Esophagus (tissue), 2 donors: ENCODE results near the gene PLD5. TPM values are rescaled to one million over a fixed set of nuclear protein-coding genes. Genes with fewer than 3 reads are reported as not detected.

Experiments used
- H3K27ac ChIP-seq, 2 donors: one replicate each; pipeline ENCODE4 v1.5.1; 2013; ENCODE audit warnings: low read depth in 2 of 2, mild to moderate bottlenecking in 2 of 2, inconsistent platforms in 1 of 2, low read length in 1 of 2, moderate library complexity in 1 of 2
- H3K27me3 ChIP-seq, 2 donors: one replicate each; pipeline ENCODE4 v1.6.1; 2013; ENCODE audit warnings: low read length in 2 of 2, control low read depth in 1 of 2, mild to moderate bottlenecking in 1 of 2; ENCODE audit not compliant: insufficient read depth in 2 of 2, control insufficient read depth in 1 of 2
- H3K36me3 ChIP-seq, 2 donors: one replicate each; pipeline ENCODE4 v1.6.1; 2013; ENCODE audit warnings: low read length in 1 of 2; ENCODE audit not compliant: control insufficient read depth in 2 of 2, insufficient read depth in 2 of 2
- H3K4me1 ChIP-seq, 2 donors: one replicate each; pipeline ENCODE4 v1.6.1; 2013; ENCODE audit warnings: low read length in 1 of 2; ENCODE audit not compliant: control insufficient read depth in 2 of 2, insufficient read depth in 2 of 2
- H3K4me3 ChIP-seq, 2 donors: one replicate each; pipeline ENCODE4 v1.5.1; 2013; ENCODE audit warnings: low read length in 2 of 2, mild to moderate bottlenecking in 2 of 2, low read depth in 1 of 2, moderate library complexity in 1 of 2
- H3K9me3 ChIP-seq, 2 donors: one replicate each; pipeline ENCODE4 v1.6.1; 2013; ENCODE audit warnings: mild to moderate bottlenecking in 2 of 2, low read depth in 1 of 2, low read length in 1 of 2, moderate library complexity in 1 of 2; ENCODE audit not compliant: control insufficient read depth in 2 of 2, insufficient read depth in 1 of 2
- WGBS, 2 donors: extraction: QIAGEN DNeasy Blood & Tissue Kit; methylation state at CpG; one replicate each; pipeline ENCODE4 v1.1.7; 2013; 5-methylcytosine and 5-hydroxymethylcytosine counted together
- polyA plus RNA-seq, 2 donors: library from polyadenylated mRNA; stranded (reverse); fragments of 200-250 nt; gene quantifications; one replicate each; pipeline ENCODE4 v1.2.3, GENCODE V29; 2013
- donor health status: healthy with polysubstance abuse.
- donor health status: Bipolar disorder and iron deficiency.

PLD5 gene
- under 1 TPM; 0.04 to 0.11 TPM for polyA plus RNA-seq

DNA sequence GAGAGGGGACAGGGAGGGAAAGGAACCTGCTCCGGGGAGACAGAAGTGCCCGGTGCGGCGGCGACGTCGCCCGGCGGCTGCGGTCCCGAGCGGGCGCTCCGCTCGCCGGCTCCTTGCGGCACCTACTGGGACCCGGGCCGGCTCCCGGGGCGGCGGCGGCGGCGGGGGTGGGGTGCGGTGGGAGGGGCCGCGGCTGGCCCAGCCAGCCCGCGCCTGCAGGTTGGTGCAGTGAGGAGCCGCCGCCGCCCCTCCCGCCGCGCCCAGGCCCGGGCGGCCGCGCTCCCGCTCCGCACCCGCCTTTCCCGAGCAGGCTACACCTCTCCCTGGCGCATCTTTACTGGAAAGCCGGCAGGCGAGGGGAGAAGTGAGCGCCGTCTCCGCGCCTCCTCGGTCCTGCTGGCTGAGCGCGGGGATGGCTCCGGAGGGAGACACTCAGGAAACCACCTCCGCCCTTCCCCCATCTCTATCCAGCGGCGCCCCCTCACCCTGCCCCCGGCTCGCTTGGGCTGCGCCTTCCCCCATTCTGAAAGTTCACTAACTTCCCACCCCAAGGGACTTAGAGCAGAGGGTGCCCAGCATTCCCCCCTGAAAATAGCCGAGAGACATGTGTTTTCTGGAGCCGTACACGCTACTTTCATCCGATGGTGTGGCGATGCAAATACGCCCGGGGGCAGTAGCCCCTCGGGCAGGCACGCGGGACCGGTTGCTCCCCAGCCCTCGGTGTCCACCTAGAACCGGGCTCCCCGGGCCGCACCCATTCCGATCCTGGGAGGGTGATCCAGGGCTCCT, at the start of gene PLD5:
Gene PLD5 (minus strand): TSS at position 127 of the 789 bp plus-strand sequence.
- Histone ChIP-seq H3K27me3 (peaks cover 0 to 3% of the 10 kb centered on the region in 2 donors), H3K4me1 (peaks cover 2 to 4% of the 10 kb centered on the region in 2 donors), H3K36me3 (no peaks in the 10 kb centered on the region), H3K4me3 (peak within 1 kb of the TSS; percentile 40 to 48), H3K27ac (no peak within 1 kb of the TSS), H3K9me3 (peaks cover 0 to 2% of the 10 kb centered on the region in 2 donors)
- 1% methylated on average over 48 to 75 of the region's 77 CpGs for WGBS, 2 donors

DNA sequence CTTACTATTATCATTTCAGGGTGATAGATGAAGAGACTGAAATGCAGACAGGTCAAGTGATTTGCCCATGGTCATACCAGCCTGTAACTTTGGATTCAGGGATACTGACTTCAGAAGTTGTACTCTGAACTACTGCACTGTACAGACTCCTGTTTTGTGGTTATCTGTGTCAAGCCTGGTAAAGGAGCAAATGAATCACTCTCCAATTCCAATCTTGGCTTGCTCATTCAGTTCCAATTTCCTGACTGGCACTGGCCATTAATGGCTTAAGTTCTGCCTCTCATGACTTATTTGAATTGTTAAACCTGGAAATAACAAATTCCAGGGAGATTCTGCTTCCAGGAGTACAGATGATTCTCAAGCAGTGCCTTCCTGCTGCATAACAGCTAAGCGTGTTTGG, 45.4 kb upstream of the PLD5 start:
- no peaks in the 10 kb centered on the region for H3K9me3 ChIP-seq
- H3K4me1 ChIP-seq = no peaks in the 10 kb centered on the region
- H3K36me3 ChIP-seq = no peaks in the 10 kb centered on the region
- no peaks in the 10 kb centered on the region for H3K27me3 ChIP-seq
- no peak overlapping the region for H3K4me3 ChIP-seq
- WGBS, 2 donors = 63 to 72% methylated on average over 1 of the region's 1 CpG
- no peak overlapping the region for H3K27ac ChIP-seq

DNA sequence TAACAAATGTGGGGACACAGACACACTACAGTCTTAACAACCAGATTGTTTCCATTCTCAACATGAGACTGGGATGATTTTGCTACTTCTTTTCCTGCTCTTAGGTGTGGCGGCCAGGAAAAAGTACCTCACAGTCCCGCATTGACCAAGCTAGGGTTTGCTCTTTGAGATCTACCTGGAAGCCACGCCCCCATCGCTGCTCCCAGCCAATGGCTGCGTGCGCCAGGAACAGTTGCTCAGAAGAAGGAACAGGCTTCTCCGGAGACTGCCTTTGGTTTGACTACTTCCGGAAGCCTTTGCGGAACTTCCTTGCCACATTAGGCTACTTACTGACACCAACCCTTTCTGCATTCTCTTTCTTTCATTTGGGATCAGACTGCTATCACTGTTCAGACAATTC, 44.2 kb upstream of the PLD5 start:
- 87 to 88% methylated on average over 9 of the region's 9 CpGs for WGBS, 2 donors
- no peak overlapping the region for H3K4me3 ChIP-seq
- H3K4me1 ChIP-seq = no peaks in the 10 kb centered on the region
- no peaks in the 10 kb centered on the region for H3K9me3 ChIP-seq
- no peaks in the 10 kb centered on the region for H3K36me3 ChIP-seq
- H3K27me3 ChIP-seq = no peaks in the 10 kb centered on the region
- H3K27ac ChIP-seq = no peak overlapping the region

DNA sequence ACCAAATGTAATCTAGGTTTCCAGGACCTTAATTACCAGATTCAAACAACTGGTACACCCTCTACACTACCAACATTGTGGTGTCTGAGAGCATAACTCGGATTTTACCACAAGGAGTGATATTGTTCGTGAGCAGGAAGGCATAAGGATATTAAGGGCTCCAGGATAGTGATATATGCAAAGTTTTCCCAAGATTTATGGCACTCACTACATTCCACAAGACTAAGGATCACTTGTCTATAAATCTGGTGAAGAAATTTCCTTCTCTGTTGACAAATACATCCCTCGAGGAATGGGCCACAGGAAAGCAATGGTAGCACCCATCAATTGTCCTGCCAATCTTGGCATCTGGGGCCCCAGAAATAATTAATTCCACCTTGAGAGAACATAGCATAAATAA, 43.1 kb upstream of the PLD5 start:
- WGBS, 2 donors = 47 to 51% methylated on average over 3 of the region's 3 CpGs
- Histone ChIP-seq H3K9me3 (no peaks in the 10 kb centered on the region), H3K4me3 (no peak overlapping the region), H3K36me3 (no peaks in the 10 kb centered on the region), H3K27me3 (no peaks in the 10 kb centered on the region), H3K4me1 (no peaks in the 10 kb centered on the region), H3K27ac (no peak overlapping the region)

DNA sequence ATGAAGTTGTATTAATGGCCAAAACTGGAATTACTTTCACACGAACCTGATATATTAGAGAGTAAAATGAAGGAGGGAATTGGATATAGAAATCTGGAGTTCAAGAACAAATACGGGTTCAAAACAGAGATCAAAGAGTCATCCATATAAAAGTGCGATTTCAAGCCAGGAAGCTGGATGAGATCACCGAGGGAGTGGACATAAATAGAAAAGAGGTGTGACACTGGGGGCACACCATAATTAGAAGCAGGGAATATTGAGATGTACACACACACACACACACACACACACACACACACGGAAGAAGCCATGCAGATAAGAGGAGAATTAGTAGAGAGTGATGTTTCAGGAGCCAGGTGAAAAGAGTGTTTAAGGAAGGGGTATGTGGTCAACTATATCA, 32.3 kb upstream of the PLD5 start:
- H3K9me3 ChIP-seq = peaks cover 0 to 3% of the 10 kb centered on the region in 2 donors
- 64 to 70% methylated on average over 5 of the region's 5 CpGs for WGBS, 2 donors
- H3K4me1 ChIP-seq = no peaks in the 10 kb centered on the region
- H3K4me3 ChIP-seq = no peak overlapping the region
- H3K36me3 ChIP-seq = no peaks in the 10 kb centered on the region
- no peak overlapping the region for H3K27ac ChIP-seq
- H3K27me3 ChIP-seq = no peaks in the 10 kb centered on the region

DNA sequence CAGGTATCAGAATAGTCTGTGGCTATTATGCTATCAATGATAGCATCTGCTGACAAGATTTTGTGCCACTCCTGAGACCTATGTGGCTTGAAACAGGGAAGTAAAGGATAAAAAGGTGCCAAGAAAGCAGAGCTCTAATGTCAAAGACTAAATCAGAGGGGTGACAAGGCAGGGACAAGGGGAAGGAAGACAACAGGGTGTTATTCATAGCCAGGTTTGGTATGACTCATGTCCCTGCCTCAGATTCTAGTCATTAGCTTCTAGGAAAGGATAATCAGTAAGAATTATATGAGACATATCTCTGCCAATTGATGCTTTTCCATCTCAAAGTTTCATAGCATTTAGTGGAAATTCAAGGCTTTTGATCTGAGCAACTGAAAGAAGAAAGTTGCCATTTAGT, 31.8 kb upstream of the PLD5 start:
- no peak overlapping the region for H3K27ac ChIP-seq
- H3K9me3 ChIP-seq = peaks cover 0 to 1% of the 10 kb centered on the region in 2 donors
- no peaks in the 10 kb centered on the region for H3K4me1 ChIP-seq
- H3K27me3 ChIP-seq = no peaks in the 10 kb centered on the region
- H3K36me3 ChIP-seq = no peaks in the 10 kb centered on the region
- H3K4me3 ChIP-seq = no peak overlapping the region

DNA sequence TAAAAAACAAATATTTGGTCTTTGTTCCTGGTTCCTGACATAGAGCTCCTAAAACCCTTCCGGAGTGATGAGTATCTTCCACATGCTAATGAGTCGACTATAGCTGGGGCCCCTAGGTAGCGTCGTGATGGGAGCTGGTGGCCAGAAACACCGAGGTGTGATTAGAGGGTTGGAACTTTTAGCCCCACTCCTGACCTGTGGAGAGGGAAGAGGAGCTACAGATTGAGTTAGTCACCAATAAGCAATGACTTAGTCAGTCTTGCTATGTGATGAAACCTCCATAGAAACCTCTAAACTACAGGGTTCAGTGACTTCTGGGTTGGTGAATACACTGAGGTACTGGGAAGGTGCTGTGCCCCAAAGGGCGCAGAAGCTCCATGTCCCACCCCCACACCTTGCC, 30.1 kb upstream of the PLD5 start:
- Histone ChIP-seq H3K9me3 (no peaks in the 10 kb centered on the region), H3K4me3 (no peak overlapping the region), H3K36me3 (no peaks in the 10 kb centered on the region), H3K4me1 (no peaks in the 10 kb centered on the region), H3K27me3 (no peaks in the 10 kb centered on the region), H3K27ac (no peak overlapping the region)
- 83 to 84% methylated on average over 6 of the region's 6 CpGs for WGBS, 2 donors

DNA sequence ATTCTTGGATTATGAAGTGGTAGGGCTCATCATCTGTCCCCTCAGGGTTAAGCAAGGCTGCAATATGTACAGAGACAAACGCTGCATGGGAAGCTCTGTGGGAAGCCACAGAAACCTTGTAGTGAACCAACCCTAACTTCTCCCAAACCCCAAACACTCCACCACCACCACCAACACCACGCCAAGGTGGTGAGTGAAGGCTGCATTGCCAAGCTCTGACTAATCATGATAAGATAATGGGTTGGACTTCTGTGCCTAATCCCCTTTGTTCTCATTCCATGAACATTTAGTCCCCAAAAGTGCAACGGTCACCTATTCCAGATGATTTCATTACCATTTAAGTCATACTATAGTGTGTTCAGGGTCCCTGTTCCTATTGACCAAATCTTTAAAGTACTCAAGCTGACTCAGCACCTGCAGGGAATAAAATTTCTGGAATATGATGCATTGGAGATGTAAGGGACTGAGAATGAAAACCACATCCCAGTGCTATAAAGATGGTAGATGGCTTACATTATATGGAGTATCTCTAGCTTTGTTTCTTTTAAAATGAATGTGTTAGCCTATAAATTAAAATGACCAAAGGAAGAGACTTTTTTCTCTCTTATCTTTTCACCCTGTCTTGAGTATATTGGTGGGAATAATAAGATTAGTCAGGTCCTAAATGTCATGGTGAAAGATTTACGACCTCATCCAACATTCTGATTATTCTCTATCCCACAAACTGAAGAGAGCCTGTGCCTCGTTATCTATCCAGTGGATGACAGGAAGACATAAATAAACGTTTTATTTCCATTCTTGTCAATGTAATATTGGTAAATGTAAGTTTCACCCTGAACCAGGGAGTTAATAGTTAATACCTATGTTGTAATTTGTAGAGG, 22.6 kb upstream of the PLD5 start:
- no peaks in the 10 kb centered on the region for H3K27me3 ChIP-seq
- no peak overlapping the region for H3K27ac ChIP-seq
- no peaks in the 10 kb centered on the region for H3K36me3 ChIP-seq
- peaks cover 0 to 2% of the 10 kb centered on the region in 2 donors for H3K9me3 ChIP-seq
- WGBS, 2 donors = 61 to 63% methylated on average over 6 of the region's 6 CpGs
- no peak overlapping the region for H3K4me3 ChIP-seq
- H3K4me1 ChIP-seq = no peaks in the 10 kb centered on the region

DNA sequence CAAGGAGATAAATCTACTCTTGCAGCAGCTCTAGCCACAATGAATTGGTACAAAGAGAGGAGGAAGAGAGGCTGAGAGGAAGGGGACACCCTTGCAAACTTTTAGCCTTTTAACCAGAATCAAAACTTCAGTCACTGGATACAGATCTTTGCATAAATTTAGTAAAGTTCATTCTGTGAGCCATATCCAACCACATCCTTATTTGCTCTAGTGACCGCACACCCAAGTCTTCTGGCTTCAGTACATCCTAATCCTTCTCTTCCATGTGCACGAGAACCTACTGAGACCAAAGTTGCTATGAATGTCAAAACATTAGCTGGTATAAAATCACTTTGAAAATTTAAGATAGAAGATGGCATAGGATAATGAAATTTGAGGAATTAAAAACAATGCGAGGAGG, 21.9 kb upstream of the PLD5 start:
- H3K9me3 ChIP-seq = peaks cover 0 to 2% of the 10 kb centered on the region in 2 donors

More for the DNA sequence above, 21.9 kb upstream of the PLD5 start:
- no peak overlapping the region for H3K27ac ChIP-seq
- H3K4me3 ChIP-seq = no peak overlapping the region
- WGBS, 2 donors = 87 to 88% methylated on average over 3 of the region's 3 CpGs
- no peaks in the 10 kb centered on the region for H3K4me1 ChIP-seq
- H3K27me3 ChIP-seq = no peaks in the 10 kb centered on the region
- H3K36me3 ChIP-seq = no peaks in the 10 kb centered on the region
